Left lung (tissue), 10 donors: ENCODE data around the gene SLC34A3. TPM values are rescaled to one million over a fixed set of nuclear protein-coding genes. Genes with fewer than 3 reads are reported as not detected.
A peak's percentile ranks its signal among the peaks of the same experiment; 100 is the strongest.

Source experiments
- ATAC-seq: fragments of 200-7000 bp; cut with Tn5 transposase; one replicate; pipeline ENCODE4 v1.9.1; 2020; ENCODE audit warnings: moderate library complexity
- DNase-seq, 4 donors: peaks; one replicate each; pipeline ENCODE4 v3.0.0-alpha.2; 2013 to 2020
- H3K27ac ChIP-seq, 2 donors: fragments of 200-600 bp; sonication (generic) in 1 of 2; one replicate each; pipeline versions ENCODE4 v1.5.0 to v1.8.0; 2020 to 2021
- H3K27me3 ChIP-seq, 2 donors: fragments of 200-600 bp; sonication (generic) in 1 of 2; one replicate each; pipeline versions ENCODE4 v1.5.0 to v1.8.0; 2020 to 2021
- H3K36me3 ChIP-seq, 2 donors: fragments of 200-600 bp; sonication (generic) in 1 of 2; one replicate each; pipeline versions ENCODE4 v1.5.0 to v1.8.0; 2020 to 2021
- H3K4me1 ChIP-seq, 2 donors: fragments of 200-600 bp; one replicate each; pipeline ENCODE4 v1.8.0; 2021
- H3K4me3 ChIP-seq, 2 donors: fragments of 200-600 bp; sonication (generic) in 1 of 2; one replicate each; pipeline versions ENCODE4 v1.5.0 to v1.8.0; 2020 to 2021; ENCODE audit warnings: mild to moderate bottlenecking in 1 of 2
- H3K9me3 ChIP-seq, 2 donors: fragments of 200-600 bp; sonication (generic) in 1 of 2; one replicate each; pipeline versions ENCODE4 v1.5.0 to v1.8.0; 2020 to 2021
- CTCF ChIP-seq, 2 donors: fragments of 200-600 bp; sonication (generic) in 1 of 2; IDR thresholded peaks; one replicate each; pipeline versions ENCODE4 v1.5.0 to v1.8.0; 2021; ENCODE audit warnings: antibody characterized with exemption in 2 of 2
- intact Hi-C, 2 donors: fragments of 100-400 bp; cut with DNase I; formaldehyde crosslinking; loops; one replicate each; pipeline versions ENCODE4 v1.11.2 to v1.14.2; 2022
- polyA plus RNA-seq, 6 donors: library from polyadenylated mRNA; unstranded; fragments of 120-200 nt; gene quantifications; one replicate each; pipeline ENCODE4 v1.2.1, GENCODE V29; 2013; ENCODE audit not compliant: insufficient read length in 6 of 6
- total RNA-seq, 2 donors: library from RNA; stranded (reverse); fragmentation: NEBNext Ultra II Directional; extraction: Animal tissue kit (Norgen Biotek cat#: 25700); gene quantifications; one replicate each; pipeline ENCODE4 v1.2.1, GENCODE V29; 2021
- donor health status: DM: no; HTN: yes; CAD: no.
- donor health status: DM: no; HTN: no; CAD: no.

SLC34A3 gene
- total and polyA plus RNA-seq, 8 donors: 0.12 to 2.8 (median 1.7) TPM; not detected in 1

GRCh38 chr9:137275588-137276472, 45.1 kb downstream of the SLC34A3 start:
- H3K4me1 ChIP-seq: peaks cover 18 to 57% of the 10 kb centered on the region in 2 donors
- H3K27ac ChIP-seq: peak overlapping the region; percentile 93 to 96
- H3K36me3 ChIP-seq: peaks cover 0 to 43% of the 10 kb centered on the region in 2 donors
- H3K27me3 ChIP-seq: no peaks in the 10 kb centered on the region
- H3K4me3 ChIP-seq: peak overlapping the region in 1 of 2 donors; percentile 87
- intact Hi-C loops: no loop called here
- no peak for ATAC-seq
- H3K9me3 ChIP-seq: no peaks in the 10 kb centered on the region
- no peak for TF ChIP-seq CTCF (IDR thresholded peaks at IDR 0.05)
- DNase-seq: peak in 1 of 4 donors; percentile 65

- Histone ChIP-seq H3K4me3 (peak overlapping the region; percentile 59 to 87), H3K27ac (peak overlapping the region; percentile 93 to 96), H3K4me1 (peaks cover 18 to 61% of the 10 kb centered on the region in 2 donors), H3K9me3 (no peaks in the 10 kb centered on the region), H3K36me3 (peaks cover 0 to 47% of the 10 kb centered on the region in 2 donors), H3K27me3 (no peaks in the 10 kb centered on the region)
- intact Hi-C loops: no loop called here
- ATAC-seq: peak; percentile 64
- peak; percentile 83 to 93 (median 87) for DNase-seq
- no peak for TF ChIP-seq CTCF (IDR thresholded peaks at IDR 0.05)
Observed at GRCh38 chr9:137276473-137277328, 46.0 kb downstream of the SLC34A3 start.

GRCh38 chr9:137277329-137278041, 46.8 kb downstream of the SLC34A3 start, which contains the start of gene TOR4A:
TOR4A (plus strand) TSS chr9:137277726; CDS start chr9:137278690, 964 bp downstream.
- H3K27me3 ChIP-seq: no peaks in the 10 kb centered on the region
- peak; percentile 16 to 31 for TF ChIP-seq CTCF (IDR thresholded peaks at IDR 0.05)
- no peaks in the 10 kb centered on the region for H3K9me3 ChIP-seq
- intact Hi-C loops: no loop called here
- peak; percentile 86 for ATAC-seq
- H3K4me1 ChIP-seq: peaks cover 18 to 67% of the 10 kb centered on the region in 2 donors
- H3K27ac ChIP-seq: peak within 1 kb of the TSS; percentile 93 to 96
- H3K4me3 ChIP-seq: peak within 1 kb of the TSS; percentile 59 to 87
- peaks cover 0 to 48% of the 10 kb centered on the region in 2 donors for H3K36me3 ChIP-seq
- peak; percentile 47 to 98 (median 88) for DNase-seq

GRCh38 chr9:137278061-137278701, 47.5 kb downstream of the SLC34A3 start:
- Histone ChIP-seq H3K4me3 (peak overlapping the region; percentile 59 to 87), H3K27ac (peak overlapping the region; percentile 93 to 96), H3K4me1 (peaks cover 18 to 70% of the 10 kb centered on the region in 2 donors), H3K36me3 (peaks cover 0 to 48% of the 10 kb centered on the region in 2 donors), H3K27me3 (no peaks in the 10 kb centered on the region), H3K9me3 (no peaks in the 10 kb centered on the region)
- DNase-seq: peak in 1 of 4 donors; percentile 90
- peak; percentile 0 for ATAC-seq
- intact Hi-C loops: no loop called here
- no peak for TF ChIP-seq CTCF (IDR thresholded peaks at IDR 0.05)
